Upper lobe of right lung (tissue), 1 donor: ENCODE data around the gene GAGE1. TPM values are rescaled to one million over a fixed set of nuclear protein-coding genes. Genes with fewer than 3 reads are reported as not detected.
"Not testable (repeated sequence)": the region's sequence is repeated elsewhere in the genome, so short reads cannot be mapped to it uniquely, and the experiment has no call there.

ENCODE experiments used
- ATAC-seq: fragments of 200-7000 bp; cut with Tn5 transposase; one replicate; pipeline ENCODE4 v1.9.1; 2020; ENCODE audit warnings: mild to moderate bottlenecking, moderate library complexity
- DNase-seq: peaks from one replicate; pipeline ENCODE4 v3.0.0-alpha.2; 2020
- H3K27ac ChIP-seq: fragments of 200-600 bp; one replicate; pipeline ENCODE4 v1.8.0; 2022
- H3K27me3 ChIP-seq: fragments of 200-600 bp; one replicate; pipeline ENCODE4 v1.8.0; 2022; ENCODE audit warnings: mild to moderate bottlenecking
- H3K36me3 ChIP-seq: fragments of 200-600 bp; one replicate; pipeline ENCODE4 v1.8.0; 2022
- H3K4me1 ChIP-seq: fragments of 200-600 bp; one replicate; pipeline ENCODE4 v1.8.0; 2022
- H3K4me3 ChIP-seq: fragments of 200-600 bp; one replicate; pipeline ENCODE4 v1.8.0; 2022; ENCODE audit warnings: mild to moderate bottlenecking
- H3K9me3 ChIP-seq: fragments of 200-600 bp; one replicate; pipeline ENCODE4 v1.8.0; 2022
- intact Hi-C: fragments of 100-400 bp; cut with DNase I; formaldehyde crosslinking; loops from one replicate; pipeline ENCODE4 v1.11.0; 2022
- long read RNA-seq: library from polyadenylated mRNA; unstranded; transcript quantifications from one replicate; pipeline ENCODE4 v2.0.0, GENCODE V29; 2021
- total RNA-seq: library from RNA; stranded (reverse); fragmentation: NEBNext Ultra II Directional; extraction: Animal tissue kit (Norgen Biotek cat#: 25700); gene quantifications from one replicate; pipeline ENCODE4 v1.2.1, GENCODE V29; 2021
- donor health status: DM: no; HTN: yes; CAD: no; lungs with severe emphysema.

The GAGE1 gene, protein sequence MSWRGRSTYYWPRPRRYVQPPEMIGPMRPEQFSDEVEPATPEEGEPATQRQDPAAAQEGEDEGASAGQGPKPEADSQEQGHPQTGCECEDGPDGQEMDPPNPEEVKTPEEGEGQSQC
- total RNA-seq, result not detected
- long read RNA-seq, result 0 reads

DNA sequence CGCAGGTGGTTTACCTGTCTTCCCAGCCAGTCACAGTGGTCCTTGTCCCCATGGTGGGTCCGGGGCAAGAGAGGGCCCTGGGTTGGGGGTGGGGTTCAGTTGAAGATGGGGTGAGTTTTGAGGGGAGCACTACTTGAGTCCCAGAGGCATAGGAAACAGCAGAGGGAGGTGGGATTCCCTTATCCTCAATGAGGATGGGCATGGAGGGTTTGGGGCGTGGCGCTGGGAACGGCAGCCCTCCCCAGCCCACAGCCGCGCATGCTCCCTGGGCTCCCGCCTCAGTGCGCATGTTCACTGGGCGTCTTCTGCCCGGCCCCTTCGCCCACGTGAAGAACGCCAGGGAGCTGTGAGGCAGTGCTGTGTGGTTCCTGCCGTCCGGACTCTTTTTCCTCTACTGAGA is at the start of gene GAGE1:
TSS of gene GAGE1 (plus strand) at position 301 of the 400 bp plus-strand sequence. CDS start 1,155 bp downstream, outside the sequence.
- H3K9me3 ChIP-seq, intact Hi-C loops, H3K4me1 ChIP-seq, H3K4me3 ChIP-seq, H3K36me3 ChIP-seq, ATAC-seq, DNase-seq, H3K27me3 ChIP-seq, H3K27ac ChIP-seq: not testable (repeated sequence)

DNA sequence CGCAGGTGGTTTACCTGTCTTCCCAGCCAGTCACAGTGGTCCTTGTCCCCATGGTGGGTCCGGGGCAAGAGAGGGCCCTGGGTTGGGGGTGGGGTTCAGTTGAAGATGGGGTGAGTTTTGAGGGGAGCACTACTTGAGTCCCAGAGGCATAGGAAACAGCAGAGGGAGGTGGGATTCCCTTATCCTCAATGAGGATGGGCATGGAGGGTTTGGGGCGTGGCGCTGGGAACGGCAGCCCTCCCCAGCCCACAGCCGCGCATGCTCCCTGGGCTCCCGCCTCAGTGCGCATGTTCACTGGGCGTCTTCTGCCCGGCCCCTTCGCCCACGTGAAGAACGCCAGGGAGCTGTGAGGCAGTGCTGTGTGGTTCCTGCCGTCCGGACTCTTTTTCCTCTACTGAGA is 47.8 kb upstream of the GAGE1 start, which contains the start of gene GAGE12E:
TSS of gene GAGE12E (plus strand) at position 301 of the 400 bp plus-strand sequence. CDS start 1,155 bp downstream, outside the sequence.
- H3K4me1 ChIP-seq, H3K27me3 ChIP-seq, DNase-seq, ATAC-seq, intact Hi-C loops, H3K36me3 ChIP-seq, H3K9me3 ChIP-seq, H3K4me3 ChIP-seq, H3K27ac ChIP-seq: not testable (repeated sequence)

DNA sequence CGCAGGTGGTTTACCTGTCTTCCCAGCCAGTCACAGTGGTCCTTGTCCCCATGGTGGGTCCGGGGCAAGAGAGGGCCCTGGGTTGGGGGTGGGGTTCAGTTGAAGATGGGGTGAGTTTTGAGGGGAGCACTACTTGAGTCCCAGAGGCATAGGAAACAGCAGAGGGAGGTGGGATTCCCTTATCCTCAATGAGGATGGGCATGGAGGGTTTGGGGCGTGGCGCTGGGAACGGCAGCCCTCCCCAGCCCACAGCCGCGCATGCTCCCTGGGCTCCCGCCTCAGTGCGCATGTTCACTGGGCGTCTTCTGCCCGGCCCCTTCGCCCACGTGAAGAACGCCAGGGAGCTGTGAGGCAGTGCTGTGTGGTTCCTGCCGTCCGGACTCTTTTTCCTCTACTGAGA is 38.3 kb upstream of the GAGE1 start, which contains the start of gene GAGE12F:
TSS of gene GAGE12F (plus strand) at position 301 of the 400 bp plus-strand sequence. CDS start 1,155 bp downstream, outside the sequence.
- H3K4me3 ChIP-seq, H3K9me3 ChIP-seq, H3K27me3 ChIP-seq, ATAC-seq, DNase-seq, H3K36me3 ChIP-seq, intact Hi-C loops, H3K27ac ChIP-seq, H3K4me1 ChIP-seq: not testable (repeated sequence)

DNA sequence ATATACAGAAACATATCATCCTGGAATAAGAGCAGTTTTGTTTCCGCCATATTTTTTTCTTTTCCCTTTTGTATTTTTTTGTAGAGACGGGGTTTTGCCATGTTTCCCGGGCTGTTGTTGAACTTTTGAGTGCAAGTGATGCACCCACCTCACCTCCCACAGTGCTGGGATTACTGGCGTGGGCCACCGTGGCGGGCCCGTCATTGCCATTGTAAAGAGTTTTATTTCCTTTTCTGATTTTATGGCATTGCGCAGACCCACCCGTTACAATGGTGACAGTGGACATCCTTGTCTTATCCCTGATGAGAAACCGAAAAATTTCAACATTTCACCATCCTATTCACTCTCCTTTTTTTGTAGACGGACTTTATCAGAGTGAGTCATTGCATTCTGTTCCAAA is 30.1 kb upstream of the GAGE1 start:
- intact Hi-C loops, H3K36me3 ChIP-seq, H3K27me3 ChIP-seq, H3K27ac ChIP-seq, H3K4me3 ChIP-seq, H3K9me3 ChIP-seq, ATAC-seq, H3K4me1 ChIP-seq: not testable (repeated sequence)
- peak; percentile 23 for DNase-seq

DNA sequence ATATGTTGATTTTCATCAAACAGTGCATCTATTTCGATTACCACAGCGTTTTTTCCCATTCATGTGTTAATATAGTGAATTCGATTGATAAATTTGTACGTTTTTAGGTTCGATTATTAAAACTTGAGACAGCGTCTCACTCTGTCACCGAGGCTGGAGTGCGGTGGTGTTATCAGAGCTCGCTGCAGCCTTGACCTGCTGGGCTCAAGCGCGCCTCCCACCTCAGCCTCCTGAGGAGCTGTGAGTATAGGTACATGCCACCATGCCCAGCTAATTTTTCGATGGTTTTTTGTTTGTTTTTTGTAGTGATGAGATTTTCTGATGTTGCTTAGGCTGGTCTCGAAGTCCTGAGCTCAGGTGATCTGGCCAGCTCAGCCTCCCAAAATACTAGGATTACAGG is 29.7 kb upstream of the GAGE1 start:
- H3K9me3 ChIP-seq, intact Hi-C loops, H3K4me1 ChIP-seq, H3K27me3 ChIP-seq, H3K27ac ChIP-seq, ATAC-seq, H3K36me3 ChIP-seq, DNase-seq, H3K4me3 ChIP-seq: not testable (repeated sequence)

DNA sequence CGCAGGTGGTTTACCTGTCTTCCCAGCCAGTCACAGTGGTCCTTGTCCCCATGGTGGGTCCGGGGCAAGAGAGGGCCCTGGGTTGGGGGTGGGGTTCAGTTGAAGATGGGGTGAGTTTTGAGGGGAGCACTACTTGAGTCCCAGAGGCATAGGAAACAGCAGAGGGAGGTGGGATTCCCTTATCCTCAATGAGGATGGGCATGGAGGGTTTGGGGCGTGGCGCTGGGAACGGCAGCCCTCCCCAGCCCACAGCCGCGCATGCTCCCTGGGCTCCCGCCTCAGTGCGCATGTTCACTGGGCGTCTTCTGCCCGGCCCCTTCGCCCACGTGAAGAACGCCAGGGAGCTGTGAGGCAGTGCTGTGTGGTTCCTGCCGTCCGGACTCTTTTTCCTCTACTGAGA is 28.7 kb upstream of the GAGE1 start, which contains the start of gene GAGE12G:
TSS of gene GAGE12G (plus strand) at position 301 of the 400 bp plus-strand sequence. CDS start 1,155 bp downstream, outside the sequence.
- H3K4me3 ChIP-seq, ATAC-seq, DNase-seq, H3K4me1 ChIP-seq, H3K27me3 ChIP-seq, H3K9me3 ChIP-seq, intact Hi-C loops, H3K36me3 ChIP-seq, H3K27ac ChIP-seq: not testable (repeated sequence)

DNA sequence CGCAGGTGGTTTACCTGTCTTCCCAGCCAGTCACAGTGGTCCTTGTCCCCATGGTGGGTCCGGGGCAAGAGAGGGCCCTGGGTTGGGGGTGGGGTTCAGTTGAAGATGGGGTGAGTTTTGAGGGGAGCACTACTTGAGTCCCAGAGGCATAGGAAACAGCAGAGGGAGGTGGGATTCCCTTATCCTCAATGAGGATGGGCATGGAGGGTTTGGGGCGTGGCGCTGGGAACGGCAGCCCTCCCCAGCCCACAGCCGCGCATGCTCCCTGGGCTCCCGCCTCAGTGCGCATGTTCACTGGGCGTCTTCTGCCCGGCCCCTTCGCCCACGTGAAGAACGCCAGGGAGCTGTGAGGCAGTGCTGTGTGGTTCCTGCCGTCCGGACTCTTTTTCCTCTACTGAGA is 19.2 kb upstream of the GAGE1 start, which contains the start of gene GAGE12H:
TSS of gene GAGE12H (plus strand) at position 301 of the 400 bp plus-strand sequence. CDS start 1,155 bp downstream, outside the sequence.
- H3K36me3 ChIP-seq, ATAC-seq, H3K4me1 ChIP-seq, H3K27me3 ChIP-seq, intact Hi-C loops, H3K9me3 ChIP-seq, DNase-seq, H3K27ac ChIP-seq, H3K4me3 ChIP-seq: not testable (repeated sequence)

DNA sequence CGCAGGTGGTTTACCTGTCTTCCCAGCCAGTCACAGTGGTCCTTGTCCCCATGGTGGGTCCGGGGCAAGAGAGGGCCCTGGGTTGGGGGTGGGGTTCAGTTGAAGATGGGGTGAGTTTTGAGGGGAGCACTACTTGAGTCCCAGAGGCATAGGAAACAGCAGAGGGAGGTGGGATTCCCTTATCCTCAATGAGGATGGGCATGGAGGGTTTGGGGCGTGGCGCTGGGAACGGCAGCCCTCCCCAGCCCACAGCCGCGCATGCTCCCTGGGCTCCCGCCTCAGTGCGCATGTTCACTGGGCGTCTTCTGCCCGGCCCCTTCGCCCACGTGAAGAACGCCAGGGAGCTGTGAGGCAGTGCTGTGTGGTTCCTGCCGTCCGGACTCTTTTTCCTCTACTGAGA is 9.6 kb upstream of the GAGE1 start, which contains the start of gene GAGE2A:
TSS of gene GAGE2A (plus strand) at position 301 of the 400 bp plus-strand sequence. CDS start 1,155 bp downstream, outside the sequence.
- intact Hi-C loops, H3K9me3 ChIP-seq, H3K27me3 ChIP-seq, H3K27ac ChIP-seq, DNase-seq, H3K4me3 ChIP-seq, H3K4me1 ChIP-seq, H3K36me3 ChIP-seq, ATAC-seq: not testable (repeated sequence)

DNA sequence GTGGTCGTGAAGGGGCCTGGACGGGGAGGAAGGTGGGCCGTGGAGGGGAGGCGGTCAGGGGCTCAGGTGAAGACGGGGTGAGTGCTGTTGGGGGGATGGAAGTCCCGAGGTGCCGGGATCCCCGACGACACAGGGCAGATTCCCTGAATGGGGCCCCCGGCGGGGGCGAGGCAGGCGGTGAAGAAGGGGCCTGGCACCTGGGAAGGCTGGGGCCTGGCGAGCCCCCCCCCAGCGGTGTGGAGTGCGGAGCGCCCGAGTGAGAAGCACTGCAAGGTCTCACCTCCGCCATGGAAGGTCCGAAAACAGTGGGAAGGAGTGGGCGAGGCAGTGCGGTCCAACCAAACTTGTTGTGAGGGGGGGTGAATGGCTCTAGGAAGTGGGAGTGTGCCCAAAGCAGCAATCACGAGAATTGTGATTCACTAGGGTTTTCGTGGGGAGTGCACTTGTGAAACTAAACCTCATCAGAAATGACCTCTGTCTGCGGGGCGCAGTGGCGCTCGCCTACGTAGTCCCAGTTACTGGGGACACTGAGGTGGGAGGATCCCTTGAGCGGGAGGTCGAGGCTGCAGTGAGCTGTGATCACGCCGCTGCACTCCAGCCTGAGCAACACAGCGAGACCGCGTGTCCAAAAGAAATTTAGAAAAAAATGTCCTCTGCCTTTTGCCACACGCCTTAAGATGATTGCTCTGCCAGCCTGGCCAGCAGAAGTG is 8.9 kb upstream of the GAGE1 start:
- DNase-seq, result peak; percentile 52
- H3K27ac ChIP-seq, H3K4me1 ChIP-seq, intact Hi-C loops, ATAC-seq, H3K9me3 ChIP-seq, H3K4me3 ChIP-seq, H3K36me3 ChIP-seq, H3K27me3 ChIP-seq: not testable (repeated sequence)

DNA sequence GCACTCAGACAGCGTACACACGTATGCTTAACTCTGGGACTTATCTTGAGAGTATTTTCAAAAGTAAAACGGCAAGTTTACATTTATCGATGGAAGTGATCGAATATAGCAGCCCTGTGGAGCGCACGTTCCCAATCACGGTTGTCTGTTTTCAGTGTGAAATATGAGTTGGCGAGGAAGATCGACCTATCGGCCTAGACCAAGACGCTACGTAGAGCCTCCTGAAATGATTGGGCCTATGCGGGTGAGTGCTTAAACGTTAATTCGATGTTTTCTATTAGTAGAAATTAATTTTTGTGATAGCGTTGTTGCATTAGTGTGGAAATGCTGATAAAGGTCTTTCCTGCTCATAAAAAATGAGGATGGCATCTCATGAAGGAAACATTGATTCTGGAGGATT is 8.3 kb upstream of the GAGE1 start:
- intact Hi-C loops, DNase-seq: not testable (repeated sequence)

More for the DNA sequence above, 8.3 kb upstream of the GAGE1 start:
- H3K27me3 ChIP-seq, H3K9me3 ChIP-seq, ATAC-seq, H3K4me3 ChIP-seq, H3K4me1 ChIP-seq, H3K27ac ChIP-seq, H3K36me3 ChIP-seq: not testable (repeated sequence)
